GM03348 (cell line): ENCODE results near the gene FRA10AC1.

Experiments
- DNase-seq: peaks from one replicate; pipeline ENCODE4 v3.0.0; 2012; ENCODE audit warnings: low spot score

The FRA10AC1 gene

DNA sequence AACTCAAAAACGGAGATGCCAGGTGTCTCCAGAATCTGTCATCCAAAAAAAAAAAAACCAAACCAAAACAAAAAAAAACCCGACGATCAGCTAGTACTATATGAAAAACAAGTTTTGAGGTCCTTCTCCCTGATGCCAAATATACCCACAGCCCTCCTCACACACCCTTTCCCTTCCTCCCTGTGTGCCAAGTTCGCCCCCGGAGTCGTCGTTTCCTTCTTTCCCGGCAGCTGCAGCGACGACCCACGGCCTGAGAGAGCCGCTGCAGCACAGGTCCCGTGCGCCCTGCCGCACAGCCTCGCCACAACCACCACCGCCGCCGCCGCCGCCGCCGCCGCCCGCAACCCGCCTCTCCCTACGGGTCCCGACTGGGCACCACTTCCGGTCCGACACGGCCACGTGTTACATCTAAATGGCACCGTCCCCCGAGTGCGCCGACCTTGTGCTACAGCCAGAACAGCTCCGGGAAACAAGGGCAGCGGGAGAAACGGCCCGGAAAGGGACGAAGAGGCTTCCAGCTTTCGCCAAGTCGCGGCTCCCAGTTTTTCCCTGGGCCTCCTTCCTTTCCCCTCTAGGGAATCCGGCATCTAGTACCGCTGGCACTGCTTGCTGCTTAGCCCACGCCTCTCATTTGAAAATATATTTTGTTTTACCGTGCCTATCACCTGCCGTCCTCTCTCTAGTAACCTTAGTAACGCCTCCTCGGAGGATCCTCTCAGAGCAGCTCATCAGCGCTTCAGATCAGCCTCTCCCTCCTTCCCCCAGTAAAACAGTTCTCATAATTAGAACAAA lies at the start of gene FRA10AC1:
Gene FRA10AC1, minus strand, starts transcription at position 383 of the 792 bp plus-strand sequence. CDS start 2,486 bp downstream, outside the sequence.
- peak; percentile 93 for DNase-seq

DNA sequence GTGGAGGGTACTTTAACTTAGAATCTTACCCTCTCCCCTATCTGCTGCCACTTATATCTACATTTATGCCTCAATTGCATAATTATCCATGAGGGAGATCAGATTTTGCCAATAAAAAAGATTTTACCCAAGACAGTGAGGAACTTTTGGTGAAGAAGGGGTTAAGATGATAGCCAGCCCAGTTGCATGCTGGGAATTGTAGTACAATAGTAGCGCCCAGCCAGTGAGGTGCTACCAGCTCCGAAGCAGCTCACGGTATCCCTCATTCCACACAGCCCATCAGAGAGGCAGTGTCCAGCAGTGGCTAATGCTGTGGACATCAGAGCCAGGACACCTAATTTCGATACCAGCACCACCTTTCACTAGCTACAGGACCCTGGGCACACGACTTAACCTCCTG lies 49.4 kb upstream of the FRA10AC1 start:
- DNase-seq = peak; percentile 44

DNA sequence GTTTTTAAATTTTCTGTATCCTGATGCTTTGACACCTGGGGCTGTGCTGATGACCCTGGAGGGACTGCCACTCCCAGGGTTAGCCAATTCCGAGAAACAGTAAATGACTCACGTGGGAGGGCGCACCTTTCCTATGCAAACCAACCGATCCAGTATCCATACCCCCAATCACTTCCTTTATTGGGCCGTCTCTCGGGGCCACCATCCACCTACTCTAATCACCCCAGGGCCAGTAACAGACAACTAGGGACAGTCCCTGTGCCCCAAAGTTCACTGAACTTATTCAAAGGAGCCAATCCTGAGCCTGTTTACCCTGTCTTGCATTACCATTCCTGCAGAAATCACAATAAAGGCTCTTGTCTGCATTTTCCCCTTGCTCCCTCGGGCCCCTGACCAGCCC lies 48.7 kb upstream of the FRA10AC1 start:
- DNase-seq = no peak

GRCh38 chr10:93749218-93749799 lies 46.9 kb upstream of the FRA10AC1 start:
- no peak for DNase-seq

DNA sequence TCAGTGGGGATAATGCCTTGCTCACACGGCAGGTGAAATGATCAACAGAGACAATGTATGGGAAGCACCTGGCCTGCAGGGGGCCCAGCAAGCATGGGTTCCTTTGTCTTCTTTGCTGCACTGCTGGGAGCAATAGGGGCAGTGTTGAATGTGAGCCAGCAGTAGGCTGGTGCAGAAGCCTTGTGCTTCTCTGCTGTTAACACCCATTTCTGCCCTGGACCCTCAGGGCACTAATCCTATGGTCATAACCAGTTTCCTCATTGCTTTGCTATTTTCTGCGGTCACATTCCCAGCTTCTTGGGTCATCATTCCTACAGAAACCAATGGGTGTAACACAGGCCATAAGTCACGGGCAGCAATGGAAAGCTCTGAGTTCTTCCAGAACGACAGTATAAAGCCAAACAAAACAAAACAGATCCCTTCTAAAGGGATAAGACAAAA lies 44.5 kb upstream of the FRA10AC1 start:
- DNase-seq = peak; percentile 91

DNA sequence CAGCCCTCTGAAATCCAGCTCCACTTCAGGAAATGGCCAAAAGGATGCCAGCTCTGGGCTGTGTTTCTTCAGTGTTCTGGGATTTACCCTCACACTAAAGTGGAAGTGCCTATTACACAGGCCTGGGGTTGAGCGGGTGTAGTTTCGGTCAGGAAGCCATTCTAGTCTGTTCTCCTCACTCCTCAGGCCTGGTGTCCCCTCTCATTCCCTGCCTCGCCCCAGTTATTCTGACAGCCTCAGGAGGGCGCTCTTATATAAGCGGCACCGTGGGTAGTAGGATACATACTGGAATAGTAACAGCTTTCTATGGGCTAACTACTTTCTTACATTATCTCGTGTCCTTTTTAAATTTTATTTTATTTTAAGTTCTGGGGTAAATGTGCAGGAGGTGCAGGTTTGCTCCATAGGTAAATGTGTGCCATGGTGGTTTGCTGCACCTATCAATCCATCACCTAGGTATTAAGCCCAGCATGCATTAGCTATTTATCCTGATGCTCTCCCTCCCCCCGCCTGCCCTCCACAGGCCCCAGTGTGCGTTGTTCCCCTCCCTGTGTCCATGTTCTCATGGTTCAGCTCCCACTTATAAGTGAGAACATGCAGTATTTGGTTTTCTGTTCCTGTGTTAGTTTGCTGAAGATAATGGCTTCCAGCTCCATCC lies 43.1 kb upstream of the FRA10AC1 start:
- DNase-seq = peak; percentile 37

DNA sequence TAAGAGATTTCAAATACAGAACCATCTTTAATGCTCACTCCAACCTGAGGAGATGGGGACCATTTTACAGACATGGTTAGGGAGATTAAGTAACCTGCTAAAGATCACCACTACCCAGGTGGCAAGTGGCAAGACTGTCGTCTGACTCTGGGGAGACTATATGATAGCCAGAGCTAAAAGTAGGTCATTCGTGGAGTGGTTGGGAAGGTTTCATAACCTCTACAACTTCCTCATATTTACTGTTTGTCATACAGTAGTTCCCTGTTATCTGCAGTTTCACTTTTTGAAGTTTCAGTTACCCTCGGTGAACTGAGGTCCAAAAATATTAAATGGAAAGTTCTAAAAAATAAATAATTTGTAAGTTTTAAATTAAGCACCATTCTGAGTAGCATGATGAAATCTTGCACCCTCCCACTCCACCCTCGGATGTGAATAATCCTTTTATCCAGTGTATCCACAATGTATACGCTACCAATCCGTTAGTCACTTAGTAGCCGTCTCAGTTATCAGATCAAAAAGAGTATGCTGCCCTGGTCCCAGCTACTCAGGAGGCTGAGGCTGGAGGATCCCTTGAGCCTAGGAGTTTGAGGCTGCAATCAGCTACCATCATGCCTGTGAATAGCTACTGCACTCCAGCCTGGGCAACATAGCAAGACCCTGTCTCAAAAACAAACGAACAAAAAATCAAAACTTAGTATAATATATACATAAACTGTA lies 40.4 kb upstream of the FRA10AC1 start:
- DNase-seq = no peak

DNA sequence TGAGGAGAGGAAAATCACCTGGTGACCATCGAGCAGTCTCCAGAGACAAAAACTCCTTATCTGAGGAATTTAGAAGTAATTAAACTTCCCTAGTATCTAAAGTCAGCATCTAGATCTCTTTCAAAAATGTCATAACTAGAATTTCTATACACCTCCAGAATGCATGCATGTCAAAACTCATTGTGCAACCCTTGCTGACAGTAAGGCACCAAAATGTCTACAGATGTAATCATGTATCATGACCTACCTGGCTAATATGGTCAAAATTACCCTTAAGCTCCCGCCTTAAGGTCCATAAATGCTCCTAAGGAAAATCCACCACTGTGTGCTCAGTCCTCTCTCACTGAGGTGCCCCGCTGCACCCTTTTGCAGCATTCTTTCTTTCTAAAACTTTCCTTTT lies 39.0 kb upstream of the FRA10AC1 start:
- DNase-seq = no peak

GRCh38 chr10:93726024-93726423 lies 23.6 kb upstream of the FRA10AC1 start:
- no peak for DNase-seq

- no peak for DNase-seq
These were observed 20.8 kb upstream of the FRA10AC1 start for GRCh38 chr10:93723153-93723552.

- no peak for DNase-seq
These were observed 20.2 kb upstream of the FRA10AC1 start for GRCh38 chr10:93722550-93722949.

DNA sequence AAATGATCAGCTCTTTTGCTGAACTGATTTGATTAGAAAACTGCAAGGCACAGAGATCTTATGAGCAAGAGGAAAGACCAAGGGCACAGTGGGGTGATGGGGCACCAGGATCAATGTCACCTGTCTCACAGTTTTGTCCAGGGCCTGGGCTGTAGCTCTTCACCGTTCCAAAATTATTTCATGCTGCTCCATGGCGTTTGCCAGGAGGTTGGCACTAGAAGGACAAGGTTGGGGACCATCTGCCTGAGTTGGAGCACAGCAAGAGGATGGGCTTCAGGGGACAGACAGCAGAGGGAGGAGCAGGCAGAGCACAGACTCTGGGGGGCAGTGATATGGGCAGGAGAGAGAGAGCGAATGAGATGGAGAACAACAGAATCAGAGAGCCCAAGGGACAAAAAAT lies 17.5 kb upstream of the FRA10AC1 start:
- DNase-seq = no peak

DNA sequence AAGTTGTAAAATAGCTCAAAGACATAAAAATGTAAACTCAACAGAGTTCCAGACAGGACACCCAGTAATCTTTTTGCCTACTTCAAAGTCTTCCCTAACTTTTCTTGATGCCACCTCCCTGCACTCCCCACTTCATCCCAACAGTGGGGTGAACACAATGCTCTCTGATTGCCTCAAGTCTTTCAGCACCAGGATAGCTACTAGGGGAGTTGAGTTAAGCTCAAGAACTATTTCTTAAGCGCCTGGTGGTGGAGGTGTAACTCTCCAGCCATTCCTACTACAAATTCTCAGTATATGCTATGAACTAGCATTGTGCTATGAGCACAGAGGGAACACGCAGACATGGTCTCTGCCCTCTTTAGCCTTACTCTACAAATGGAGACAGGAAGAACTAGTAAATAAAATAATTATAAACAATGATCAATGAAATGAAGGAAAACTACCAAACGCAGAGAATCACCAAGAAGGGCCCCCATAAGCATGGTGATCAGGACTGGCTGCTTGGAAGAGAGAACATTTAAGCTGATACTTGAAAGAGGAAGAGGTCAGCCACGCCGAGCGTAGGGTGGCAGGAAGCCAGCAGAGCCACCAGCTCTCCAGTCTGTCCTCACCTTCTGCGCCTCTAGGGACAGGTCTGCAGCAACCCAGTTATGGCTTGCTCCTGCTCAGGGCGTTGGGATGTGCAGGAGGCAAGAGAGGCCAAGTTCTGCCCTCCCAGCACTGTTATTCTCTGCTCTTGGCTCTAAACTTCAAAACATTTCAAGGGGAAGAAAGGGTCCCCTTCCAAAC lies 16.7 kb upstream of the FRA10AC1 start:
- no peak for DNase-seq

DNA sequence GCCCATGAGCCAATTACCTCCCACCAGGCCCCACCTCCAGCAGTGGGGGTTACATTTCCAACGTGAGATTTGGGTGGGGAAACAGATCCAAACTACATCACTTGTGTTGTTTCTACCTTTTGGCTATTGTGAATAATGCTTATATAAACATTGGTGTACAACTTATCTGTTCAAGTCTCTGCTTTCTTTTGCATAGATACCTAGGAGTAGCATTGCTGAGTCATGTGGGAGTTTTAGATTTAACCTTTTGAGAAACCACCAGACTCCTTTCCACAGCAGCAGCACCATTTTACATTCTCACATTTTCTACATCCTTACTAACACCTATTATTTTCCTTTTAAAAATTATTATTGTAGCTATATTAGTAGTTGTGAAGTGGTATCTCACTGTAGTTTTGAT lies 14.4 kb upstream of the FRA10AC1 start:
- no peak for DNase-seq

- DNase-seq = no peak
These were observed 13.0 kb upstream of the FRA10AC1 start for GRCh38 chr10:93715345-93715744.

DNA sequence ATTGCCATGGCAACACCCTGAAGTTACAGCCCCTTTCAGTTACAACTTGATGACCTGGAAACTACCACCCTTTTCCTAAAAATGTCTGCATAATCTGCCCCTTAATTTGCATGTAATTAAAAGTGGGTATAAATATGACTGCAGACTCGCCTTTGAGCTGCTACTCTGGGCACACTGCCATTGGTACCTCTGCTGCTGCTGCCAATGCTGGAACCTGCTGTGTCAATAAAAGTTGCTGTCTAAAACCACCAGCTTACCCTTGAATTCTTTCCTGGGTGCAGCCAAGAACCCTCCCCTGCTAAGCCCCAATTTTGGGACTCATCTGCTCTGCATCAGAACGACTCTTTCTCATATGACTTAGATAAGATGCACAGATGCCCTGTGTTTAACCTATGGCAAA lies 10.2 kb upstream of the FRA10AC1 start:
- no peak for DNase-seq

DNA sequence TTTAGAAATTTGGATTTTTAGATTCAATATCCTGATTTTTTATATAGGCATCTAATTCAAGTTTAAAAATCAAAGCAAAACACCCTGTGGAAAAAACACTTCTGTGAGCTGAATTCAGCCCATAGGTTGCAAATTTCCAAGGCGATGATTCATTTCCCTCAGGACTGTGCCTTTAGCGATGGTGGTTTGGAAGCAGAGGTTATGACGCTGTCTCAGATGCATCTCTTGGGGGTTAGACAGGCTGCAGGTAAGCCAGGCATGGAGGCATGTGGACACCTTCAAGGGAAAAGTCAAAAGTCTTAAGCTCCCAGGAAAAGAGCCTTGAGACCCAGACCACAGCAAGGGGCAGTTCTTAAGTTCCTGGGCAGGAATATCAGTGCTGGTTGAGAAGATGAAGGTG lies 9.5 kb upstream of the FRA10AC1 start:
- no peak for DNase-seq

DNA sequence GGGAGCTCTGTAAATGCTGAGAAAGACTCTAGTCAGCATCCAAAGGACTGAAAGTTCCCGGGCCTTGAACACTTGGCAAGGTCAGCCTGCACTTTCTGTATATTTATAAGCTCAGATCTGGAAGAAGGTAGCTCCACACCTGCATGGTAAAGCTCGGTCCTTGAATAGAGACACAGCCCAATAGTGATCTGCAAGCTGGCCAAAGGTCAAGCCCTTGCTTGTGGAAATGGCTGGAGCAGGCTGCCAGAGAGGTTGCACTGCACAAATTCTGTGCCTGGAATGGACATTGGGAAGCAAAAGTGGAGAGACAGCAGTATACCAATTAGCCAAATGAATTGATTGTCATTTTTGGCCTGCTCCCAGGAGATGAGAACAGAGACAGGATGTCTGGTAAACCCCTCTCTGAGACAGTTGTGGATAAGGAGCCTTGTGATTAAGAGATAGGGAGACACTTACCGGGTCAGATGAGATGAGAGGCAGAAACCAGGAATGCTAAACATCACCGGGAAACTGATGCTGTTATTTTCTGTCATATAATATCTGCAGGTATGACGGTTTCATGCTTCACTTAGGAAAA lies 8.0 kb upstream of the FRA10AC1 start:
- no peak for DNase-seq

GRCh38 chr10:93707623-93708022 lies 5.2 kb upstream of the FRA10AC1 start:
- no peak for DNase-seq

- no peak for DNase-seq
These were observed 2.1 kb upstream of the FRA10AC1 start for GRCh38 chr10:93704451-93704850.

- DNase-seq = no peak
These were observed 1.4 kb upstream of the FRA10AC1 start for GRCh38 chr10:93703841-93704240.
